Sigmoid colon (tissue), 7 donors: Measurements from ENCODE around the gene LPIN3. TPM values are rescaled to one million over a fixed set of nuclear protein-coding genes. Genes with fewer than 3 reads are reported as not detected.

Experiments
- DNase-seq: peaks from one replicate; pipeline ENCODE4 v3.0.0-alpha.2; 2019
- H3K27ac ChIP-seq, 4 donors: fragments of 200-600 bp; sonication (generic); one replicate each; pipeline ENCODE4 v1.5.1; 2016 to 2019; ENCODE audit warnings: mild to moderate bottlenecking in 1 of 4
- H3K27me3 ChIP-seq, 3 donors: fragments of 200-600 bp; sonication (generic); one replicate each; pipeline ENCODE4 v1.5.1; 2019; ENCODE audit warnings: mild to moderate bottlenecking in 1 of 3
- H3K36me3 ChIP-seq, 4 donors: fragments of 200-600 bp; sonication (generic); one replicate each; pipeline ENCODE4 v1.5.1; 2016 to 2019
- H3K4me1 ChIP-seq, 4 donors: fragments of 200-600 bp; sonication (generic); one replicate each; pipeline ENCODE4 v1.5.1; 2017 to 2019
- H3K4me3 ChIP-seq, 4 donors: fragments of 200-600 bp; sonication (generic); one replicate each; pipeline ENCODE4 v1.5.1; 2017 to 2019; ENCODE audit warnings: mild to moderate bottlenecking in 2 of 4, moderate library complexity in 1 of 4
- H3K9me3 ChIP-seq, 4 donors: fragments of 200-600 bp in 3 of 4; sonication (generic) in 3 of 4; one replicate each; pipeline versions ENCODE4 v1.5.1 to v1.6.1; 2013 to 2019
- EP300 ChIP-seq, 4 donors: sonication (generic); formaldehyde crosslinking; IDR thresholded peaks; one replicate each; pipeline ENCODE4 v1.6.1; 2017; ENCODE audit warnings: antibody characterized with exemption in 4 of 4
- POLR2A ChIP-seq, 2 donors: fragments of 450-650 bp; IDR thresholded peaks; one replicate each; pipeline ENCODE4 v1.6.1; 2016; ENCODE audit warnings: antibody characterized with exemption in 2 of 2, mild to moderate bottlenecking in 2 of 2, moderate library complexity in 2 of 2
- POLR2AphosphoS5 ChIP-seq, 4 donors: sonication (generic); formaldehyde crosslinking; IDR thresholded peaks; one replicate each; pipeline ENCODE4 v1.6.1; 2017; ENCODE audit warnings: antibody characterized with exemption in 4 of 4
- WGBS, 2 donors: extraction: QIAGEN DNeasy Blood & Tissue Kit; methylation state at CpG; one replicate each; pipeline ENCODE4 v1.1.7; 2013; 5-methylcytosine and 5-hydroxymethylcytosine counted together
- intact Hi-C: fragments of 100-400 bp; cut with DNase I; formaldehyde crosslinking; loops from one replicate; pipeline ENCODE4 v1.15.1; 2023
- polyA plus RNA-seq, 3 donors: library from polyadenylated mRNA; stranded (reverse); fragments of 200-250 nt; gene quantifications; one replicate each; pipeline ENCODE4 v1.2.3, GENCODE V29; 2013
- total RNA-seq, 4 donors: library from RNA; depleted of rRNA; stranded (reverse); fragments of >200 nt; gene quantifications; one replicate each; pipeline ENCODE4 v1.1.0, GENCODE V29; 2016
- TF ChIP-seq, protein P1 (sequence below), 4 experiments: fragments of 450-650 bp in 3 of 4; fragments of 200-600 bp in 1 of 4; IDR thresholded peaks; one replicate each; pipeline ENCODE4 v1.5.1; 2016 to 2019; ENCODE audit warnings: antibody characterized with exemption in 4 of 4, mild to moderate bottlenecking in 3 of 4, moderate library complexity in 2 of 4
- donor health status: healthy with polysubstance abuse.
- donor health status: Bipolar disorder and iron deficiency.
- donor health status: healthy.

The LPIN3 gene
- total and polyA plus RNA-seq, 7 donors, result 6.7 to 50.9 (median 12.3) TPM

DNA sequence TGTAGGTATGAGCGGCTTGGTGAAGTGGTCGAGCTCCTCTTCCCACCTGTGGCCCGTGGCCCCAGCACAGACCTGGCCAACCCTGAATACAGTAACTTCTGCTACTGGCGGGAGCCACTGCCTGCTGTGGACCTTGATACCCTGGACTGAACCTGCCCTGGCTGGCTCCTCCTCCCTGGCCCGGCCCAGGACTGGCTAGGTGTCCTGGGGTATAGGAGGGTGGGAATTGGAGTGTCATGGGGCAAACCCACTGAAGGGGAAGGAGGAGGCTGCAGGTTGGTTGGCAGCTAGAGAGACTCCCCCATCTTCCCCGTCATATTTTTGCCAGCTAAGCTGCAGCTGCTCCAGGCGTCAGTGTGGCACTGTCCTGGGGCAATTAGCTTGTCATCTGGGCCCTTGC is 18.1 kb downstream of the LPIN3 start:
- TF ChIP-seq EP300 (IDR thresholded peaks at IDR 0.05), result no peak
- TF ChIP-seq POLR2AphosphoS5 (IDR thresholded peaks at IDR 0.05), result no peak
- TF ChIP-seq POLR2A (IDR thresholded peaks at IDR 0.05), result no peak
- TF ChIP-seq, protein P1, sequence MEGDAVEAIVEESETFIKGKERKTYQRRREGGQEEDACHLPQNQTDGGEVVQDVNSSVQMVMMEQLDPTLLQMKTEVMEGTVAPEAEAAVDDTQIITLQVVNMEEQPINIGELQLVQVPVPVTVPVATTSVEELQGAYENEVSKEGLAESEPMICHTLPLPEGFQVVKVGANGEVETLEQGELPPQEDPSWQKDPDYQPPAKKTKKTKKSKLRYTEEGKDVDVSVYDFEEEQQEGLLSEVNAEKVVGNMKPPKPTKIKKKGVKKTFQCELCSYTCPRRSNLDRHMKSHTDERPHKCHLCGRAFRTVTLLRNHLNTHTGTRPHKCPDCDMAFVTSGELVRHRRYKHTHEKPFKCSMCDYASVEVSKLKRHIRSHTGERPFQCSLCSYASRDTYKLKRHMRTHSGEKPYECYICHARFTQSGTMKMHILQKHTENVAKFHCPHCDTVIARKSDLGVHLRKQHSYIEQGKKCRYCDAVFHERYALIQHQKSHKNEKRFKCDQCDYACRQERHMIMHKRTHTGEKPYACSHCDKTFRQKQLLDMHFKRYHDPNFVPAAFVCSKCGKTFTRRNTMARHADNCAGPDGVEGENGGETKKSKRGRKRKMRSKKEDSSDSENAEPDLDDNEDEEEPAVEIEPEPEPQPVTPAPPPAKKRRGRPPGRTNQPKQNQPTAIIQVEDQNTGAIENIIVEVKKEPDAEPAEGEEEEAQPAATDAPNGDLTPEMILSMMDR (IDR thresholded peaks at IDR 0.05), result no peak
- WGBS, 2 donors, result 70 to 89% methylated on average over 7 of the region's 7 CpGs
- H3K9me3 ChIP-seq, result no peaks in the 10 kb centered on the region
- peaks cover 0 to 15% (median 0%) of the 10 kb centered on the region in 4 donors for H3K36me3 ChIP-seq
- H3K27me3 ChIP-seq, result peaks cover 0 to 3% (median 0%) of the 10 kb centered on the region in 3 donors
- H3K4me1 ChIP-seq, result no peaks in the 10 kb centered on the region
- H3K27ac ChIP-seq, result no peak overlapping the region
- no peak overlapping the region for H3K4me3 ChIP-seq
- intact Hi-C loops, result no loop called here
- DNase-seq, result no peak

- Histone ChIP-seq H3K4me3 (no peak overlapping the region), H3K36me3 (peaks cover 0 to 15% (median 0%) of the 10 kb centered on the region in 4 donors), H3K27ac (no peak overlapping the region), H3K27me3 (peaks cover 0 to 11% (median 1%) of the 10 kb centered on the region in 3 donors), H3K4me1 (no peaks in the 10 kb centered on the region), H3K9me3 (no peaks in the 10 kb centered on the region)
- intact Hi-C loops, result no loop called here
- DNase-seq, result no peak
- TF ChIP-seq, protein P1 (IDR thresholded peaks at IDR 0.05), result no peak
- WGBS, 2 donors, result 89 to 90% methylated on average over 9 of the region's 9 CpGs
Observed at GRCh38 chr20:41359541-41360011, 19.0 kb downstream of the LPIN3 start.

GRCh38 chr20:41360831-41361756 is 20.5 kb downstream of the LPIN3 start:
- Histone ChIP-seq H3K27ac (no peak overlapping the region), H3K36me3 (peaks cover 0 to 15% (median 0%) of the 10 kb centered on the region in 4 donors), H3K27me3 (peaks cover 6 to 26% (median 17%) of the 10 kb centered on the region in 3 donors), H3K4me3 (no peak overlapping the region), H3K9me3 (no peaks in the 10 kb centered on the region), H3K4me1 (peaks cover 0 to 6% (median 6%) of the 10 kb centered on the region in 4 donors)
- no peak for TF ChIP-seq POLR2AphosphoS5 (IDR thresholded peaks at IDR 0.05)
- TF ChIP-seq POLR2A (IDR thresholded peaks at IDR 0.05), result no peak
- no peak for TF ChIP-seq EP300 (IDR thresholded peaks at IDR 0.05)
- TF ChIP-seq, protein P1 (IDR thresholded peaks at IDR 0.05), result no peak
- 88 to 90% methylated on average over 22 of the region's 22 CpGs for WGBS, 2 donors
- intact Hi-C loops, result no loop called here
- no peak for DNase-seq

DNA sequence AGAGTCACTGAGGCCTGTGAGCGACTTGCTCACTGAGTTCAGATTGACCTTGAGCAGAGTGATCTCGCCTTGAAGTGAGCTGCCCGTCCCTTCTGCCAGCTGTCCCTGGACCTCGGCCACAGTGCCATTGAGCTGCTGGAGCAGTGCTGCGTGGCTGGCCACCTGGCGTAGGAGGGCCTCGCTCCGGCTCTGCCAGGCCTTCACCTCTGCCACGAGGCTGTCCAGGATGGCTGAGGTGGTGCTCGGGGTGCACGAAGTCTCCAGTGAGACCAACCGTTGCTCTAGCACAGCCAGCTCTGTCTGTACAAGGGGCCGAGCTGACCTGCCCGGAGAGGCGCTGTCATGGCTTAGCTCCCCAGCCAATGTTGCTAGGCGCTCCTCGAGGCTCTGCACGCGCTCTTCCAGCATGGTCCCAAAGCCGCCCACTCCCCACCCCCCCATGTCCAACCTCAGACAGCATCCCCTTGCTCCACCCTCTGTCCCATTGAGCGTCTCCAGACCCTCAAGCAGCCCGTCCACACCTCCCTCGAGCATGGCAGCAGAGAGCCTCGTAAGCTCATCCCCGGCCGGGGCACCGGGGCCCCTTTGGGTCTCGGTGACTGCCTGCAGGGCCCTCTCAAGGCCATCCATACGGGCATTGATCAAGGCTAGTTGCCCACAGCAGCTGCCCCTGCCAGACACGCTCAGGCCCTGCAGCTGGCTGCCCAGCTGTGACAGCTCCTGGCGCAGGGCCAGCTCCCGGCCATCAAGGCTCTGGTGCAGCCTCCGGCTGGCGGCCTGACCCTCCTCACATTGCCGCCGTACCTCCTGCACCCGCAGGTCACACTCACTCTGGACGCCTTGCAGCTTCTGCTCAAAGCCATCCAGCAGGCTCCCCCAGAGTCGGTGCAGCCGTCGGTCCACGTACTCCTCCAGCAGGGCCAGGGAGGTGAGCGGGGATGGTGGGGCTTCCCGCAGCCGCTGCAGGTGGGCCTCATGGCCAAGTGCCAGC is 21.4 kb downstream of the LPIN3 start:
- intact Hi-C loops, result no loop called here

More for the DNA sequence above, 21.4 kb downstream of the LPIN3 start:
- peaks cover 0 to 15% (median 0%) of the 10 kb centered on the region in 4 donors for H3K36me3 ChIP-seq
- H3K27ac ChIP-seq, result no peak overlapping the region
- DNase-seq, result no peak
- TF ChIP-seq POLR2AphosphoS5 (IDR thresholded peaks at IDR 0.05) (no peak), EP300 (IDR thresholded peaks at IDR 0.05) (no peak), POLR2A (IDR thresholded peaks at IDR 0.05) (no peak)
- TF ChIP-seq, protein P1 (IDR thresholded peaks at IDR 0.05), result no peak
- peaks cover 9 to 34% (median 24%) of the 10 kb centered on the region in 3 donors for H3K27me3 ChIP-seq
- no peak overlapping the region for H3K4me3 ChIP-seq
- H3K4me1 ChIP-seq, result peaks cover 0 to 14% (median 12%) of the 10 kb centered on the region in 4 donors
- WGBS, 2 donors, result 67 to 83% methylated on average over 45 of the region's 45 CpGs
- H3K9me3 ChIP-seq, result no peaks in the 10 kb centered on the region
